Stimulated activated CD4-positive, alpha-beta T cell treated with anti-CD3 and anti-CD28 coated beads, Interleukin-15, amount 100 ng/mL, for 48 hours (primary cell): ENCODE measurements around the gene ANGPTL4.
"Not testable (repeated sequence)": the region's sequence is repeated elsewhere in the genome, so short reads cannot be mapped to it uniquely, and the experiment has no call there.

Experiments
- DNase-seq, 2 donors: peaks; one replicate each; pipeline ENCODE4 v3.0.0-alpha.2; 2020; ENCODE audit warnings: low read depth in 2 of 2

The ANGPTL4 gene

DNA sequence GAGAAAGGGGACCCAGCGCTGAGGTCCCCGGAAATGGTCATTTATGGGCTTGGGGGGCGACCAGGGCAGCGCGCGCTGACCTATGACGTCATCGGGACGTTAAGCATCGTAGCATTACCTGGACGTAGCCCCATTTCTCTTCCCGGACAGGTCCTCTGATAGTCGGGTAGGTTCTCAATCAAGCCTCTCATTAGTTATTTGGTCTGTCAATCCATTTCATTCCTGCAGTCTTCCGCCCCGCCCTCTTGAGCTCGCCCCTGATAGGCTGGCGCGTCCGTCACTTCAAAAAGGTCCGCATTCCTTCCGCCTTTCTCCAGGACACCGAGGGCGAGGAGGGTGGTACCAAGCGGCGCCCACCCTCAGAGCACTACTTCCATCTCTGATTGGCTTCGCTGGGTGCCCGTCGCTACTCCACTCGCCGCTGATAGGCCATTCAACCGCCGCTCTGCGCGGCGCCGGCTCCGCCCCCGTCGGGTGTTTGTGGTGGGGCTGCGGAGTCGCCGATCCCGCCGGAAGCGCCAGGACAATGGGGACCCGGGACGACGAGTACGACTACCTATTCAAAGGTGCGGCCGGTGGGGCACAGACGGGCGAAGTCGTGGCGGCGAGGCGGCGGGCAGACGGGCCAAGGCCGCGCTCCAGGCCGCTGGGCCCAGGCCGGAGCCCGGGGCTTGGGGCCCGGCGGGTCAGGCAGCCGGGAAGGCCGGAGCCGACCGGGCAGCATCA is 26.1 kb downstream of the ANGPTL4 start, which contains the start of gene RAB11B:
RAB11B (plus strand) TSS at position 470 of the 726 bp plus-strand sequence; CDS start at position 527, 57 bp downstream.
- peak; percentile 97 to 99 for DNase-seq

DNA sequence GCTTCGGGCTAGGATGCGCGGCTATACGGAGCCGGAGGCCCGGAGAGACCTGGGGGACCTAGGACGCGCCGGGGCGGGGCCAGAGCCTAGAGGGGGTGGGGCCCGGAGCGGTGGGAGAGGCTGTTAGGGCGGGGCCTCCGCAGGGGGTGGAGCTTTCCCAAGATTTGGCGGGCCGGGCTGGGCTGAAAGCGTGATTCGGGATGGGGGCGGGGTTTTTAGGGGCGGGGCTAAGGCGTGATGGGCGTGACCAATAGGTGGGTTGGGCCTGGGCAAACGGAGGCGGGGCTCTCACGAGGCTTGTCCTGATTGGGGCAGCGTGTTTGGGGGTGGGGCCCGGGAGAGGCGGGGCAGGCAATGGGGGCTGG is 26.6 kb downstream of the ANGPTL4 start:
- DNase-seq, result peak; percentile 95

DNA sequence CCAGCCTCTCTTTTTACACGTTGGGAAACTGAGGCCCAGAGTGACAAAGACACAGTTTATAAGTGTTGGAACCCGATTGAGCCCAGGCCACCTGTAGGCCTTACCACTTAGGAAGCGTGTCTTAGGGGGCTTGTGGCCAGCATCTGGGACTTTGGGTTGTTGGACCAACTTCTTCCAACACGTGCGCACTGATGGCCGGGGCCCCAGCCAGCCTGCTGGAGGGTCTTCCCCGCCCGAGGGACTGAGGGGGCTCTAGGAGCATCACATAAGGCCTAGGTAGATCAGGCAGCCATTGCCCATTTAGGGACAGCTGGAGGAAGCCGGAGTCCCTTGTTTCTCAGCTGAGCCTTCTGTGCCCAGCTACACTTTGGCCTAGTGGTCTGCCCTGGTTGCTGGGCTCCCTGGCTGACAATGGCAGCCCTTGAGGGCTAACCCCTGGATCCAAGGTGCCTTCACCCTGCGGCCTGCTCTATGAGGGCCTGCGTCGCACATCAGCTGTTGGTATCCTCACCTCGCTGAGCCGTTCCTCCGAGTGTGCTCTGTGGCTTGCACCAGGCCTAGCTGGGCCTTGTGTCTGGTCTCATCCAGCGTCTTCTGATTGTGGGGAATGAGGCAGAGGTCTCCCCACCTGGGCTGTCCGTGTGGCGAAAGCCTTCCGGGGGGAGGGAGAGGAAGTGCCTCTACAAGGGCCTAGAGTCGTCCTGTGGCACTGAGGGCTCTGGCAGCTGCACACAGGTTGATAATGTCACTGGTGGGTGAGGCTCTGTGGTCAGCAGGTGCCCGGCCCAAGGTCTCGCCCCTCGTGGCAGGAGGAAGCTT is 27.5 kb downstream of the ANGPTL4 start:
- no peak for DNase-seq

DNA sequence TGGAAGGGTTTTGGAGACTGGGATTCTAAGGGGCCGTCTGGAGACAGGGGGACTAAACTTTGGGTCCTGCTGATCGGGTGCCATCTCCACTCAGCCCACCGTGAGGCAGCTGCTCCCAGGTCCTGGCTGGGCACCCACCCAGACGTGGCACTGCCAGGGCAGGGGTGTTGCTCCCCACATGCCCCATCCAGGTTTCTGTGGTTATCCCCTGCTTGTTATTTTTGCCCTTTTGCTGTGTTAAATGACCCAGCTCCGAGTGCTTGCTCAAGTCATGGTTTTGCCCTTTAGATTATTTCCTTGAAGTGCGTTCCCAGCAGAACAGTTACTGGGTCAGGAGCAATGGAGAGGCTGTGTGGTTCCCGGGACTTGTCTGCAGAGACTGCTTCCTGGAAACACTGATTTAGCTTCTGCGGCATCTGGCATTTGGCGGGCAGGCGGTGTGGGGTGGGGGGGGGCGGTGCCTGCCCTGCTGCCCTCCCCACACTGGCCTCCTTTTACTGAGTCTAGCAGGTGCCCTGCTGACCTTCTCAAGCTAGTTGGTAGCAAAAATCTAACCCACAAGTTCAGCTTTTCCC is 28.1 kb downstream of the ANGPTL4 start:
- DNase-seq, result no peak

DNA sequence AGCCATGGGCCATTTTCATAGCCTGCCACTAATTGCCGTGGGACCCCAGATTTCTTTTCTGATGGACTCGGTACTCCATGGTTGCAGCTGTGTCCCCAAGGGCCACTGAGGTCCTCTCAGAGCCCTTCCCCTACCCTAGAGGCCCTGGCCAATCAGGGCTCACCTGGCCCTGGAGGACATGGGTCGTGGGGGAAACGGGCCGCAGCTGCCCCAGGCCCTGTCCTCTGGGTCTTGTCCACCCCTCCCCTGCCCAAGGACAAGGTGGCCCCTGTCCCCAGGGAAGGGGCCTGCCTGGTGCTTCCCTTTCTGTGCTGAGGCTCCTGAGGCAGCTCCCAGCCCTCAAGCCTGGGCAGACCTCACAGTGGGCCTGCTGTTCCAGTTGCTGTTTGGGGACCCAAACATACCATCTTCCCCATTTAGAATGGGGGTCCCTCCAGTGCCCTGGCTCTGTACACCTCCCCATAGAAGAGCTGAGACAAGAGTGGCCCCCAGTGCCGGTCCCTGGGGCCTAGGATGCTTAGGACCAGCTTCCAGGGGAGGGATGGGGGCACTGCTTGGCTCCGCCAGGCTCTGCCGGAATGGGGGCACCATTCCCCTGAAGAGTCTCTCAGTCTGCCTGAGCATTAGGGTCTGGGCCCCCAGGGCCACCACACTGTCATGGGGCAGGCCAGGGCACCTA is 29.4 kb downstream of the ANGPTL4 start:
- no peak for DNase-seq

DNA sequence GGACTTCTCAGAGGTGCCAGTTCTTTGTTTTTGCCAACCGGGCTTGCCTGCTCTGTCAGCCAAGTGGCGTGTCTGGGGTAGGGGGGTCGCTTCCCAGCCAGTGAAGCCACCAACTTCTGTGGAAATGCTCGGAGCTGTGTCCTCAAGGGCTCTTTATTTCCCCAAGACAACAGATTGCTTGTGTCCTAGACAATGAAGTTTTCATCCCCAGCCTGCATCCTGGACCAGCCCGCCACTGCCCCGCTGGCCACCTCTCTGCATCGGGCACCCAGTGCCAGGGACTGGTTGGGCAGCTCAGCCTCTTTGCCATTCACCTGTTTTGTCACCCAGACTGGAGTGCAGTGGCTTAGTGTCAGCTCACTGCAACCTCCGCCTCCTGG is 29.9 kb downstream of the ANGPTL4 start:
- DNase-seq, result no peak

DNA sequence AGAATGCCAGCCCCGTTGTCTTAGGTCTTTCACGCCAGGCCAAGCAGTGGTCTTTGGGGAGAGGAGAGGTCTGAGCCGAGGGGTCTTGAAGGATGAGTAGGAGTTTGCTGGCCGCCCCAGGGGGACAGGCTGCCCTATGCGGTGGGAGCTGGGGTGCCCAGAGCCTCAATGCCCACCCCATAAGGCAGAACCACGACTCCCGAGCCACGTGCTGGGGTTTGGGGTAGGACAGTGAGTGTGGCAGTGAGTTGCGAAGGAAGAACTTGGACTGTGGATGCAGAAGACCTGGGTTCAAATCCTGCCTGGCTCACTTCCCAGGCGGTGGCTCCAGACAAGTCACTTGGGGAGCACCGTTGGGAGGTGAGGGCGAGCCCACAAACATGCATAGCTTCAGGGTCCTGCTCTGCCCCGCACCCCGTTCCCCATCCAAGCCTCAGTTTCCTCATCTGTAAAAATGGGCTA is 31.7 kb downstream of the ANGPTL4 start:
- no peak for DNase-seq

DNA sequence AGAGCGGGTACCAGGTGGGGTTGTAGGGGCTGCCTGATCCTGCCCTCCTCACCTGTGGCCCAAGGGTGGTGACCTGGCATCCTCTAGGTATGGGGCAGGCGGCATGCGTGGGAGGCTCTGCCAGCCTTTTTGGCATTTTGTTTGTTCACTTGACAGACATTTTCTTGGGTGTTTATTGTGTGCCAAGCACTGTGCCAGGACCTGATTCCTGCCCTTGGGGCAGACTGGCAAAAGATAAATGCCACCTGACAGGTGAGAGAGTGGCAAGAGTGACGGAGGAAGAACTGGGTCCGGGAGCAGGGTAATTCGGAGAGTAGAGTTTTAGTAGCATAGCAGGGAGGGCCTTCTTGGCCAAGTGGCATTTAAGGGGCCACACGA is 32.2 kb downstream of the ANGPTL4 start:
- DNase-seq, result no peak

DNA sequence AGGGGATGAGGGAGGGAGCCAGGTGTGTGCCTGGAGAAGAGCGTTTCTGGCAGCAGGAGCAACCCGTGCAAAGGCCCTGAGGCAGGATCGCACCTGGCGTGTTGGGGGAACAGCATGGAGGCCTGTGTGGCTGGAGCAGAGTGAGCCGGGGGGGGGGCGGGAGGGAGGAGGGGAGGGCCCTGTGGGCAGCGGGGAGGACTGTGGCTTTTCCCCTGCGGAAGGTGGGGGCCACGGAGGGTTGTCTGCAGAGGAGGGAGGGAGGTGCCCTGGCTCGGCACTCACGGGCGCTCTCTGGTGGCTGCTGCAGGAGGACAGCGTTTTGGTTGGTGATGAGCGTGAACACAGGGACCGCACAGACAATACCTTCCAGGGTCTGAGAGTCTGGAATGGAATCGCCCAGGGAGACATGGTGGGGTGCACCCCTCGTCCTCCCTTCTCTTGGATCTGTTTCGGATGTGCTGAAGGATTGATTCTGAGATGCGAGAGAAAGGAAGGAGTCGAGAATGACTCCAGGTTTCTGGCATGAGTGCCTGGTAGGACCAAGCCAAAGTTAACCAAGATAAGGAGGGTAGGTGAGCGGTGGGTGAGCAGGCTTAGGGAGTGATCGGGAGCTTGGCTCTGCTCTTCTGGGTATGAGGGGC is 32.7 kb downstream of the ANGPTL4 start:
- DNase-seq, result peak; percentile 47 to 63

DNA sequence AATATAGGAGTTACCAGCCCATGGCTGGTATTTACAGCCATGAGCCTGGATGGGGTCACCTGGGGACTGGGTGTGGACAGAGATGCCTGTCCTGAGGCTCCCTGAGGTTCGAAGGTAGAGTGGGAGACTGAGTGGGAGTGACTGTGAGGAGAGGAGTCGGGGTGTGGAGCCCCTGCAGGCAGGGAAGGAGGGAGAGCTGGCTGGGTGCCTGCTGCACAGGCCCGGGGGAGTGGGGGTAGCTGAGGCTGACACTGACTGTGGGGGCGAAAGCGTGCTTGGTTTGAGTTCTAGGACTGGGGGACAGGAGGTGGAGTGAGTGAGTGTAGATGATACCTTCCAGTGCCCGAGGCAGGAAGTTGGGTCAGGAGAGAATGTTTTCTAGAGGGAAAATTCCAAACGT is 33.3 kb downstream of the ANGPTL4 start:
- no peak for DNase-seq

DNA sequence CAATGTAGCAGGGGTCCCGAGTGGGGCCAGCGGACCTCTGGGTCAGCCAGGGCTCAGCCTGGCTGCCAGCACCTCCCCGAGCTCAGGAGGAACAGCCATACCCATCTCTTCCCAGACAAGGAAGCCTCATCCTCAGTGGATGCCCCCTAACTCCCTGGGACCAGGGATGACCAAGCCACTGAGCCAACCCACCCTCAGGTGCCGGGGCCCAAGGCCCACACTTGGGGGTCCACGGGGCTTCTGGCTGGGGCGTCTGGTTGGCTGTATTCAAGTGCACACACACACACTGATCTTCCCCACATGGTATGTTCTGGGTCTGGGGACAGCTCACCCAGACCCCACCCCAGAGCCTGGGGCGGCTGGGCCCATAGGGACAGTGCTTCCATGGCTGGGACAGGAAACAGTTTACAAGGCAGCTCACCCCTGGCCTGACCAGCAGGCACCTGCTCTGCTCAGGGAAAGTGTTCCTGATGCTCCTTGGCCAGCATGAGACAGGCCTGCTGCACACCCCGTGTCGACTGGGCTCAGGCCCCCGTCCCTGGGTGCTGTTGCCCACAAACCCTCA is 33.9 kb downstream of the ANGPTL4 start:
- DNase-seq, result no peak

DNA sequence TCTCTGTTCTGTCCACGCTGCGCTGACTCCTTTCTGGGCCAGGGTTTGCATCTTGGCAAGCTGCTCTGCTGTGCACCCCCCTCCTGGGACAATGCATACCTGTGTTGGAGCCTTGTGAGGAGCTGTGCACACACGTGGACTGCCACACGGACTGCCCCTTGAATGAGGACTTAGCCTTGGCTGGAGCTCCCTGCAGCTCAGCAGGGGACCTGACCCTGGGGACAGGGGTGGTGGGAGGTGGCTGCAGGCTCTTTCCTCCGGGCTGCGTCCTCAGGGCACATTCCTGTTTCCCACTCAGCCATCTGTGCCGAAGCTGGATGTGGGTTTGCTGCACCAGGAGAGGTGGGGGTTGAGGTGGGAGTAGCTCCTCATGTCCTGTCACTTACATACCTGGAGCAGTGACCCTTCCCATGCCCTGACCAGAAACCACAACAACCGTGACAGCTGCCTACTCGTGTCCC is 34.4 kb downstream of the ANGPTL4 start:
- no peak for DNase-seq

DNA sequence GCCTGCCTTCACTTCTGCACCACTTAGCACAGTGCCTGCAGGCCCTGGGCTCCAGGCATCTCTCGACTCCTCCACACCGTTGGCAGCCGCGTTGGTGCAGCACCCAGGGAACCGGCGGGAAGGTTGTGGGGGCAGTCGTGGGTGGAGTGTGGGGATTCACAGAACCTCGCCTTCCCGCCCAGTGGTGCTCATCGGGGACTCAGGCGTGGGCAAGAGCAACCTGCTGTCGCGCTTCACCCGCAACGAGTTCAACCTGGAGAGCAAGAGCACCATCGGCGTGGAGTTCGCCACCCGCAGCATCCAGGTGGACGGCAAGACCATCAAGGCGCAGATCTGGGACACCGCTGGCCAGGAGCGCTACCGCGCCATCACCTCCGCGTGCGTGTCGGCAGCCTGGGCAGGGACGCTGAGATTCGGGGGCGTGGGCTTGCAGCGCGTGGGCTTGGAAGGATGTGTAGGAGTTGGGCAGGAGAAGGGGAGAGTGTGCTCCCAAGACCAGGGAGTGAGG is 35.8 kb downstream of the ANGPTL4 start:
- DNase-seq, result no peak

DNA sequence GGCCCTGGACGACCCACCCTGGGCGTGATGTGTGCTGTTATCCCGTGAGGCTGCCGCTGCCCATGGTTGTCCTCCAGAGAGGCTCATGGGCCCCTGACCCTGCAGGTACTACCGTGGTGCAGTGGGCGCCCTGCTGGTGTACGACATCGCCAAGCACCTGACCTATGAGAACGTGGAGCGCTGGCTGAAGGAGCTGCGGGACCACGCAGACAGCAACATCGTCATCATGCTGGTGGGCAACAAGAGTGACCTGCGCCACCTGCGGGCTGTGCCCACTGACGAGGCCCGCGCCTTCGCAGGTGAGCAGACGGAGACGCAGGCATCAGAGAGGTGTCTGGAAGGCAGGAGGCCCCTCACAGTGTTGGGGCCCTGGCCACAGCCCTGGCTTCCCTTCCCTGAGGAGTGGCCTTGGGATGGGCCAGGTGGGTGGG is 38.0 kb downstream of the ANGPTL4 start:
- no peak for DNase-seq

DNA sequence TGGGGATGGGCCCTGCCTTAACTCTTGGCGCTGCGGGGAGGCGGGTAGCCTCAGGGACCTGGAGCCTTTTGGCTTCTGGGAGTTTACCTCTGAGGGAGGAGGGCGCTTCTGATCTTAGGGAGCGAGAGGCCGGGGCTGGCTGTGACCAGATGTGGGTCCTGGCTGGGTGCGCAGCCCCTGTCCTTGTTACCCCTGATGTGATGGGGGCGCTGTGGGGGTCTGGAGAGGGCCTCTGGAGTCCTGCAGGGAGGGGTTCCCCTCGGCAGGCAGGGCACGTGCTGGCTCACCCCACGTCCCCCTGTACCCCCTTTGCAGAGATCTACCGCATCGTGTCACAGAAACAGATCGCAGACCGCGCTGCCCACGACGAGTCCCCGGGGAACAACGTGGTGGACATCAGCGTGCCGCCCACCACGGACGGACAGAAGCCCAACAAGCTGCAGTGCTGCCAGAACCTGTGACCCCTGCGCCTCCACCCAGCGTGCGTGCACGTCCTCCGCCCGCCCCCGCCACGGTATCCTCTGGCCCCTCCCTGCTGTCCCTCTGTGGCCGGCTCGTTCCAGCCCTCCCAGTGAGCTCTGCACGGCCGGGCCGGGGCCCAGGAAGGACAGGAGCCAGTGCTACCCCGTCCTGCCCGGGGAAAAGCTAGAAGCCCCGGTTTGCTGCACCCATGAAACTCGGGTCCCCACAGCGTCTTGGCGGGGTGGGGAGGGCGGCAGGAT is 39.3 kb downstream of the ANGPTL4 start:
- no peak for DNase-seq

DNA sequence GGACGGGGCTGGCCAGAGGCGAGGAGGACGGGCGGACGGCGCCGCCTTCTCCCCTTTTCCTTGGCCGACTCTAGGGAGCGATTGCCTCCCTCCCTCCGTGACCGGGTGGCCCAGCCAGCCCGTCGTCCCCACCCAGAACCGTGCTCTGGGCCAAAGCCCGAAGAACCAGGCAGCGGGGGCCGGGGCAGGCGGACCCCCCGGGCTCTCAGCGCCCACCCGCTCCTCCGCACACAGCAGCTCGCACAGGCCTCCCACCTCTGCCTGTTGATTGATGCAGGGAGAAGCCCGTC is 39.8 kb downstream of the ANGPTL4 start:
- no peak for DNase-seq

DNA sequence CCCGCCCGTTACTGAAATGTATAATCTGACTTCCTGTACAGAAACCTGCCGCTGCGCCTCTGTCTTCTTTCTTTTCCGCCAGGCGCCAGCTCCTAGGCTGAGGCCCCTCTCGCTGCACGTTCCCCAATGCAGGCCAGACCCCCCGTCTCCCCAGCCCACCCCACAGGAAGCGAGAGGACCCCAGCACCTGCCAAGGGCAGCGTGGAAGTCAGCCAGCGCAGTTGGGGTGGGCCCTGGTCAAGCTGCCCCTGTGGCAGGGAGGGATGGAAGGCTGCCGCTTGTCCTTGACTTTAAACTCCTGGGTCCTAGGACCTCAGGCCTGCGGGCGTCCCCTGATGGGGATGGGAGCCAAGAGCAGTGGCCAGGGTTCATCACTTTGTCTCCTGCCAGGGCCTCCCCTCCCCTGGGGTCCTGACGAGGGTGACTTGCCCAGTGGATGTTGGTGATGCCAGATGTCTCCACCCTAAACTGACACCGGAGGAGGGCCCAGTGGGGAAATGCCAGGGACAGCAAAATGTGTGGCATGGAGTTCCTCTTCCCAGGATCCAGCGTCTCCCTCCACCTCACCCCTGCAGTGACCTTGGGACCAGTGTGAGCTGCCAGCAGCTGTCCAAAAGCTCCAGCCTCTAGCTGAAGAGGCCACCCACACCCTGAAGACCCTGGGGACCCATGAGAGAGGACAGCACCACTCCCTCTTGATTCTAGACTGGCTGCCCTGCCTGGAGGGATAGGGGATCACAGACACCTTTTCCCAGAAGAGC is 40.6 kb downstream of the ANGPTL4 start:
- no peak for DNase-seq

DNA sequence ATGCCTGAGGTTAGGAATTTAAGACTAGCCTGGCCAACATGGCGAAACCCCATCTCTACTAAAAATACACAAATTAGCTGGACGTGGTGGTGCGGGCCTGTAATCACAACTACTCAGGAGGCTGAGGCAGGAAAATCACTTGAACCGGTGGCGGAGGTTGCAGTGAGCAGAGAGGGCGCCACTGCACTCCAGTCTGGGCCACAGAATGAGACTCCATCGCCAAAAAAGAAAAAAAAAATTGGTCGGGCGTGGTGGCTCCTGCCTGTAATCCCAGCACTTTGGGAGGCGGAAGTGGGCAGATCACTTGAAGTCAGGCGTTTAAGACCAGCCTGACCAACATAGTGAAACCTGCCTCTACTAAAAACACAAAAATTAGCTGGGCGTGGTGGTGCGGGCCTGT is 46.8 kb downstream of the ANGPTL4 start:
- not testable (repeated sequence) for DNase-seq

DNA sequence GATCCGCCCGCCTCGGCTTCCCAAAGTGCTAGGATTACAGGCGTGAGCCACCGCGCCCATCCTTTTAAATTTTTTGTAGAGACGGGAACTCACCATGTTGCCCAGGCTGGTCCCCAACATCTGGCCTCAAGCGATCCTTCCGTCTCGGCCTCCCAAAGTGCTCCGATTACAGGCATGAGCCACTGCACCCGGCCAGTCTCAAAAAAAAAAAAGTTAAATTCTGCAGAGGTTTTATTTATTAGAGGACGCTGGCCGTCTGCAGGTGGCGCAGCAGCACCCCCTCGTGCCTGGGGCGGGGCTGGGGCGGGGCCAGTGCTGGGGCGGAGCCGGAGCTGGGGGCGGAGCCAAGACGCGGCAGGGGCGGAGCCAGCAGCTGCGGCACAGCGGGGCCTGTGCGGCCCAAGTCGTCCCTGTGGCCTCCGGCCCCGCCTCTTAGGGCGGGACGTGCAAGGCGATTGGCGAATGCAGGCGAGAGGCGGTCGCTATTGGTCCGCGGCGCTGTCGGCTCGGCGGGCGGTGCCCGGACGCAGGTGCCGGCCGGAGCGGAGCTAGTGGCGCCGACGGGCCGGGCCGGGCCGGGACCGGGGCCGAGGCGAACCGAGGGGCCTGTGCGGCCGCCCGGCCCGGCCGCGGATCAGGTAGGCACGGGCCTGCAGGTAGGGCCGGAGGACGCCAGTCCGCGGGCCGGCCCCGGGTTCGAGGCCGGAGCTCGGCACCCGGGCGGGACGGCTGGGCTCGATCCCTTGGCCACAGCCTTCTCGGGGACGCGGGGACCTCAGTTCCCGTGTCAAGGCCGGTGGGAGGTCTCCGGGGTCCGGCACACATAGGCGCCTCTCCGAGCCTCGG is 49.1 kb downstream of the ANGPTL4 start, which contains the start of gene MARCHF2:
MARCHF2 (plus strand) TSS at position 523 of the 846 bp plus-strand sequence. CDS start 8,536 bp downstream, outside the sequence.
- peak; percentile 90 to 94 for DNase-seq
